Endothelial cell of umbilical vein (primary cell): ENCODE data around the gene SLC5A12. TPM values are rescaled to one million over a fixed set of nuclear protein-coding genes. Genes with fewer than 3 reads are reported as not detected.

Experiments used
- BruUV-seq: library from RNA; stranded (reverse); fragments of 400-500 nt; replicated peaks from 2 replicates; lab custom pipeline; 2021; lab: Mats Ljungman, UMichigan
- CTCF ChIA-PET: fragments of 300-600, 350-600 bp; sonication (Branson Sonifier 250); formaldehyde crosslinking; loops from one replicate; lab custom pipeline; 2021; ENCODE audit warnings: antibody characterized with exemption, inconsistent platforms; lab: Charles Lee
- POLR2A ChIA-PET: fragments of 300-600, 350-600 bp; sonication (Branson Sonifier 250); formaldehyde crosslinking; loops from one replicate; lab custom pipeline; 2021; ENCODE audit warnings: antibody characterized with exemption, inconsistent platforms; lab: Charles Lee
- DNase-seq: peaks from one replicate; pipeline ENCODE4 v3.0.0-alpha.2; 2011; ENCODE audit warnings: low read depth, low spot score
- FAIRE-seq: peaks from 2 replicates; lab custom pipeline; 2011; peaks lifted over from hg19 to GRCh38; lab: Jason Lieb, UNC
- H2AFZ ChIP-seq: 2 replicates; pipeline ENCODE4 v1.6.0; 2012; ENCODE audit warnings: low read depth, low read length, control low read depth, inconsistent platforms
- H3K27ac ChIP-seq: 2 replicates; pipeline ENCODE4 v1.5.1; 2011; ENCODE audit warnings: low read depth, mild to moderate bottlenecking, control low read depth, low read length, moderate library complexity; ENCODE audit not compliant: insufficient read depth
- H3K27me3 ChIP-seq, 2 experiments: 2 replicates each; pipeline versions ENCODE4 v1.6.0 to v1.6.1; 2011; ENCODE audit warnings: low read length in 2 of 2, mixed read lengths in 1 of 2; ENCODE audit not compliant: control insufficient read depth in 2 of 2, insufficient read depth in 2 of 2
- H3K36me3 ChIP-seq, 2 experiments: 2 replicates in 1 of 2; 3 replicates in 1 of 2; pipeline ENCODE4 v1.5.1; 2011; ENCODE audit warnings: low read length in 2 of 2, mild to moderate bottlenecking in 1 of 2, moderate library complexity in 1 of 2; ENCODE audit not compliant: control insufficient read depth in 2 of 2, insufficient read depth in 2 of 2; ENCODE audit errors: extremely low read depth in 1 of 2
- H3K4me1 ChIP-seq: 3 replicates; pipeline ENCODE4 v1.5.1; 2011; ENCODE audit warnings: mild to moderate bottlenecking, low read length; ENCODE audit not compliant: control insufficient read depth, insufficient read depth; ENCODE audit errors: extremely low read depth
- H3K4me2 ChIP-seq: 2 replicates; pipeline ENCODE4 v1.6.1; 2011; ENCODE audit warnings: low read length, control low read depth, mixed read lengths; ENCODE audit not compliant: insufficient read depth
- H3K4me3 ChIP-seq, 3 experiments: fragments of 200-600 bp in 1 of 3; sonication (generic), shearing (Covaris generic) in 1 of 3; replicated peaks in 1 of 3; 2 replicates each; pipeline ENCODE4 v1.5.1; 2011 to 2016; ENCODE audit warnings: control low read depth in 3 of 3, low read length in 3 of 3, mild to moderate bottlenecking in 2 of 3, inconsistent platforms in 1 of 3, low read depth in 1 of 3, moderate library complexity in 1 of 3; ENCODE audit not compliant: insufficient read depth in 1 of 3
- H3K79me2 ChIP-seq: 2 replicates; pipeline ENCODE4 v1.6.0; 2012; ENCODE audit warnings: low read length, inconsistent platforms; ENCODE audit not compliant: control insufficient read depth, insufficient read depth
- H3K9ac ChIP-seq: replicated peaks from 2 replicates; pipeline ENCODE3; 2011; ENCODE audit warnings: low read length, control low read depth; ENCODE audit not compliant: insufficient read depth; ENCODE audit errors: extremely low read depth
- H3K9me1 ChIP-seq: replicated peaks from 3 replicates; pipeline ENCODE4 v1.6.0; 2011; ENCODE audit warnings: mild to moderate bottlenecking, low read length; ENCODE audit not compliant: control insufficient read depth, insufficient read depth; ENCODE audit errors: extremely low read depth
- H3K9me3 ChIP-seq: replicated peaks from 2 replicates; pipeline ENCODE4 v1.5.1; 2012; ENCODE audit warnings: low read length, inconsistent platforms; ENCODE audit not compliant: control insufficient read depth, insufficient read depth
- H4K20me1 ChIP-seq: replicated peaks from 2 replicates; pipeline ENCODE3; 2011; ENCODE audit warnings: mild to moderate bottlenecking, low read length; ENCODE audit not compliant: control insufficient read depth, insufficient read depth; ENCODE audit errors: extremely low read depth
- EZH2 ChIP-seq: IDR thresholded peaks from 2 replicates; pipeline ENCODE4 v1.6.1; 2012; ENCODE audit warnings: borderline replicate concordance, low read depth, mild to moderate bottlenecking, moderate library complexity, low read length, inconsistent platforms; ENCODE audit not compliant: severe bottlenecking
- FOS ChIP-seq: IDR thresholded peaks from 2 replicates; pipeline ENCODE4 v1.6.1; 2011; ENCODE audit warnings: mild to moderate bottlenecking, low read length, moderate library complexity, borderline replicate concordance; ENCODE audit not compliant: insufficient read depth
- GATA2 ChIP-seq: IDR thresholded peaks from 2 replicates; pipeline ENCODE4 v1.7.0; 2011; ENCODE audit warnings: low read depth, mild to moderate bottlenecking, moderate library complexity, mixed read lengths, low read length; ENCODE audit not compliant: insufficient read length, insufficient read depth
- JUN ChIP-seq: IDR thresholded peaks from 2 replicates; pipeline ENCODE4 v1.6.1; 2011; ENCODE audit warnings: borderline replicate concordance, low read depth; ENCODE audit not compliant: insufficient read length, insufficient read depth
- MYC ChIP-seq: IDR thresholded peaks from one replicate; pipeline ENCODE4 v1.6.1; 2011; ENCODE audit warnings: mild to moderate bottlenecking, low read depth, low read length
- POLR2A ChIP-seq: IDR thresholded peaks from 2 replicates; pipeline ENCODE4 v1.6.1; 2012; ENCODE audit warnings: low read depth, mild to moderate bottlenecking, control low read depth, low read length
- POLR2AphosphoS5 ChIP-seq: IDR thresholded peaks from 2 replicates; pipeline ENCODE4 v1.6.1; 2012; ENCODE audit warnings: low read depth, mild to moderate bottlenecking, control low read depth, low read length, moderate library complexity; ENCODE audit not compliant: insufficient read depth
- dilution Hi-C: fragments of 300-500 bp; cut with MboI; formaldehyde crosslinking; loops from one replicate; pipeline ENCODE4 v1.15.0; 2019; ENCODE audit warnings: low sequenced_read_pairs; ENCODE audit not compliant: extremely low pct_ligation_motif_present
- intact Hi-C: fragments of 100-400 bp; cut with micrococcal nuclease; formaldehyde crosslinking; loops from one replicate; pipeline ENCODE4 v1.10.0; 2022
- polyA plus RNA-seq, 4 experiments: library from polyadenylated mRNA; depleted of rRNA in 3 of 4; stranded (reverse) in 3 of 4; unstranded in 1 of 4; fragments of >200 nt; gene quantifications; 2 replicates each; pipeline versions ENCODE4 v1.2.1 to v1.2.3, GENCODE V29; 2011 to 2012; ENCODE audit warnings: missing spikeins in 1 of 4
- total RNA-seq: library from RNA; stranded (reverse); gene quantifications from 2 replicates; pipeline ENCODE4 v1.2.3, GENCODE V29; 2021
- TF ChIP-seq, protein P1 (sequence below): IDR thresholded peaks from 2 replicates; pipeline ENCODE4 v1.6.1; 2011; ENCODE audit not compliant: insufficient read depth, insufficient read length
- TF ChIP-seq, protein P2 (sequence below), 2 donors: IDR thresholded peaks; 1 replicate in 1 of 2; 2 replicates in 1 of 2; pipeline ENCODE4 v1.5.1; 2011; ENCODE audit warnings: low read length in 2 of 2, mild to moderate bottlenecking in 2 of 2, moderate library complexity in 2 of 2, control low read depth in 1 of 2, inconsistent platforms in 1 of 2, low read depth in 1 of 2; ENCODE audit not compliant: insufficient read depth in 1 of 2; ENCODE audit errors: extremely low read depth in 1 of 2

The SLC5A12 gene
- total and polyA plus RNA-seq, 2 donors (not counting 3 experiments of a cell fraction or from before 2014, with no cell fraction given), result not detected

DNA sequence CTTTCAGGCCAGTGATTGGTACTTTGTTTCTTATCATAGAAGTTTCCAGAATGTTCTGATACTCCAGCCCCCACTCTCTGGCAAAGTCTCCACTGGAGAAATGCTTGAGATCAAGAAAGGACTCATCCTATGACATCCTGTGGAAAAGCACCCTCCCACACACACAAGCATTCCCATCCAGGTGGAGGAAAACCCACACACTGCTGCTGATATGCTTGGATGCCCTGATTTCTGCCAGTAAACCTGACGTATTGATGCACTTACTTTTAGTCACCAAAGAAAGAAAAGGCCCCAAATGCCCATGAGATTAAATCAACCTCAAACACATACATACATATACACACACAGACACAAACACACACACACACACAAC, 9.2 kb upstream of the SLC5A12 start:
- H3K4me2 ChIP-seq, result no peak overlapping the region
- POLR2A ChIA-PET, result no interaction called here

More for the DNA sequence above, 9.2 kb upstream of the SLC5A12 start:
- DNase-seq (no peak), FAIRE-seq (no peak)
- no peak overlapping the region for H2AFZ ChIP-seq
- no peaks in the 10 kb centered on the region for H3K9me1 ChIP-seq
- H4K20me1 ChIP-seq, result no peaks in the 10 kb centered on the region
- H3K27ac ChIP-seq, result no peak overlapping the region
- CTCF ChIA-PET, result no interaction called here
- H3K36me3 ChIP-seq, result no peaks in the 10 kb centered on the region
- H3K27me3 ChIP-seq, result no peaks in the 10 kb centered on the region
- TF ChIP-seq JUN, result no peak
- TF ChIP-seq, protein P1, sequence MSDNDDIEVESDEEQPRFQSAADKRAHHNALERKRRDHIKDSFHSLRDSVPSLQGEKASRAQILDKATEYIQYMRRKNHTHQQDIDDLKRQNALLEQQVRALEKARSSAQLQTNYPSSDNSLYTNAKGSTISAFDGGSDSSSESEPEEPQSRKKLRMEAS, result no peak
- TF ChIP-seq POLR2A, result no peak
- no peak for TF ChIP-seq EZH2
- TF ChIP-seq, protein P2, sequence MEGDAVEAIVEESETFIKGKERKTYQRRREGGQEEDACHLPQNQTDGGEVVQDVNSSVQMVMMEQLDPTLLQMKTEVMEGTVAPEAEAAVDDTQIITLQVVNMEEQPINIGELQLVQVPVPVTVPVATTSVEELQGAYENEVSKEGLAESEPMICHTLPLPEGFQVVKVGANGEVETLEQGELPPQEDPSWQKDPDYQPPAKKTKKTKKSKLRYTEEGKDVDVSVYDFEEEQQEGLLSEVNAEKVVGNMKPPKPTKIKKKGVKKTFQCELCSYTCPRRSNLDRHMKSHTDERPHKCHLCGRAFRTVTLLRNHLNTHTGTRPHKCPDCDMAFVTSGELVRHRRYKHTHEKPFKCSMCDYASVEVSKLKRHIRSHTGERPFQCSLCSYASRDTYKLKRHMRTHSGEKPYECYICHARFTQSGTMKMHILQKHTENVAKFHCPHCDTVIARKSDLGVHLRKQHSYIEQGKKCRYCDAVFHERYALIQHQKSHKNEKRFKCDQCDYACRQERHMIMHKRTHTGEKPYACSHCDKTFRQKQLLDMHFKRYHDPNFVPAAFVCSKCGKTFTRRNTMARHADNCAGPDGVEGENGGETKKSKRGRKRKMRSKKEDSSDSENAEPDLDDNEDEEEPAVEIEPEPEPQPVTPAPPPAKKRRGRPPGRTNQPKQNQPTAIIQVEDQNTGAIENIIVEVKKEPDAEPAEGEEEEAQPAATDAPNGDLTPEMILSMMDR (IDR thresholded peaks at IDR 0.05; ENCODE audit: extremely low read depth in 1 of 2, insufficient read depth in 1 of 2, low read depth in 1 of 2, low read length in 2 of 2), result no peak
- no peak for TF ChIP-seq GATA2
- no peak for TF ChIP-seq POLR2AphosphoS5
- no peak for TF ChIP-seq FOS
- TF ChIP-seq MYC, result no peak
- no peaks in the 10 kb centered on the region for H3K9me3 ChIP-seq
- dilution Hi-C loops, result no loop called here
- no TSS peak for BruUV-seq
- intact Hi-C loops, result no loop called here
- no peaks in the 10 kb centered on the region for H3K4me1 ChIP-seq
- H3K4me3 ChIP-seq, result no peak overlapping the region
- no peaks in the 10 kb centered on the region for H3K79me2 ChIP-seq
- no peak overlapping the region for H3K9ac ChIP-seq
